HUES6 (cell line): ENCODE data around the gene FOXP1.

Experiments used
- H3K27ac ChIP-seq: 2 replicates; pipeline ENCODE4 v1.7.0; 2013; ENCODE audit warnings: low read depth, mild to moderate bottlenecking, low read length, inconsistent platforms
- H3K27me3 ChIP-seq: 2 replicates; pipeline ENCODE4 v1.6.1; 2013; ENCODE audit warnings: low read length; ENCODE audit not compliant: control insufficient read depth, insufficient read depth
- H3K36me3 ChIP-seq: 2 replicates; pipeline ENCODE4 v1.6.1; 2013; ENCODE audit warnings: low read length; ENCODE audit not compliant: control insufficient read depth, insufficient read depth
- H3K4me1 ChIP-seq: 2 replicates; pipeline ENCODE4 v1.6.1; 2013; ENCODE audit warnings: low read length; ENCODE audit not compliant: control insufficient read depth, insufficient read depth
- H3K4me3 ChIP-seq: 2 replicates; pipeline ENCODE4 v1.5.1; 2013; ENCODE audit warnings: low read depth, low read length
- H3K9ac ChIP-seq: one replicate; pipeline ENCODE4 v1.6.1; 2013; ENCODE audit warnings: mild to moderate bottlenecking, low read length
- H3K9me3 ChIP-seq: 2 replicates; pipeline ENCODE4 v1.6.1; 2013; ENCODE audit warnings: low read depth, low read length; ENCODE audit not compliant: control insufficient read depth, insufficient read depth

Gene FOXP1

DNA sequence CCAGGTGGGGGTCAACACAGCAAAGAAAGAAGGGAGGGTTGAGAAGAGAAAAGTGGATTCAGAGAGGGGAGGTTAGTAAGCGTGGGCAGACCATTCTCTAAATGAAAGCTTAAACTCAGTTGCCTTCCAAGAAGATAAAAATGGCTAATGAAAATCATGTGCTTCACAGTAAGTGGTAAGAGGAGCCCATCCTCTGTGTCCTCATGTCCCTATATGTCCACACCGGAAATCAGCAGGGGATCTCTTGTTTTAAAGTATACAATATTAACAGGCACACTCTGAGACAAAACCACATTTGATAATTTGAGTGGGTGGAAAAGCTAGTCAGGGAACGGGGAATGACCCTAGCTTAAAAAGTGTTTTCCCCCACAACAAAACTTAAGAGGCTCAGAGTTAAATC is 4.4 kb upstream of the FOXP1 start:
- Histone ChIP-seq H3K4me1 (peaks cover 8% of the 10 kb centered on the region), H3K27ac (no peak overlapping the region), H3K27me3 (no peaks in the 10 kb centered on the region), H3K36me3 (no peaks in the 10 kb centered on the region), H3K9ac (no peak overlapping the region), H3K9me3 (0 out of 2 replicates have a peak, but pooled peaks cover 3% of the 10 kb centered on the region), H3K4me3 (no peak overlapping the region)

DNA sequence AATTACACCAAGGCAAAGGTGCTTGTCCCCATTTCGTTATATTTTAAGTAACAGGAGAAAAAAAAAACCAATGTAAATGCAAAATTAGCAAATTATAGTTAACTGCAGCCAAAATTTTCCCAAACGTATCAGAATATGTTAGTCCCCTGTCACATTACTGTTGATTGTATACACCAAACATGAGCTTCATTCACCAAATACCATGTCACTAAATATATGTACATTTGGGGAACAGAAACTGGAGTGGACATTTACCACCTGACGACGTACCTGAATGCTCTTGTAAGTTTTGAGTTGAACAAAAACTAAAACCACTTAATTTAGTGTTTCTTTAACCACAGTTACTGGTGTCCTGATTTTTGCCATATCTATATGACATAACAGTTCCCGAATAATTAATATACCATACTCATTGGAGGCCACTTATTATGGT is 3.3 kb upstream of the FOXP1 start:
- Histone ChIP-seq H3K27ac (no peak overlapping the region), H3K36me3 (no peaks in the 10 kb centered on the region), H3K27me3 (peaks cover 9% of the 10 kb centered on the region), H3K4me3 (no peak overlapping the region), H3K9ac (no peak overlapping the region), H3K9me3 (0 out of 2 replicates have a peak, but pooled peaks cover 3% of the 10 kb centered on the region), H3K4me1 (peaks cover 8% of the 10 kb centered on the region)

DNA sequence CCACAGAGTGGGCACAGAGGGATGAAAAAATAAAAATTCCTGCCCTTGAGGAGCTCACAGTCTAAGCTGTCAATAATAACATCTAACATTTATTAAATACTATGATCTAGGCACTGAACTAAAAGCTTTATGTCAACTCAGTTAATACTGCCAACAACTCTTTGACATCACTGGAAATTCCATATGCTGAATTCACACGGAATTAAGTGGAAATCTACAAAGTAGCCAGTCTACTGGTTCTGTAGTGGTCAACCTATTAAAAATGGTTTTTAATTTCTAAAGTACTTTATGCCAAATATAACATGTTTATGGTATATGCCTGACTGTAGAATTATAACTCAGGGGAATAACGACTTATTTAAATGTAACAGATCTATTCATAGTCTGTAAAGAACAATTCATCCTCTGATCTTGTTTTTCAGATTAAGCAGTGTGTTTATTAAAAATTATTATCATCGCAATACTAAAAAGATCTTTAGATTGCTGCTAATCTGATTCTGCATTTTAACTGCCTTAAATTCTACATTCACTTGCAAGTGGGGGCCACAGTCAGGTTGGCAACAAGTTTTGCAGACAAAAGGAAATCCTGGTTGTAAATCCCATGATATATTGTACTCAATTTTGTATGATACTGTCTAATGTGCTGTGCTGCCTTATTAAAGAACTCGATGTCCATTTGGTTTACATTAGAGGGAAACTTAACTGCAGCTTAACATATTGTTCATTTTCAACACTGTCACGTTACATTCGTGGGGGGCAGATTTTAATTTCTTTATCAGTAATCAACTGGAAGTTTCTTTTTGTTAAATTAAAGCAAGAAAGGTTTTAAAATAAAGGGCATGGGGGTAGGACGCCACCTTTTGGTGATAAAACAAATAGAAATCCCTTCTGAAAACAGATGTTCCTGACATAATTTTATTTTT is 2.6 kb upstream of the FOXP1 start:
- peaks cover 16% of the 10 kb centered on the region for H3K27me3 ChIP-seq
- H3K4me3 ChIP-seq: no peak overlapping the region
- 0 out of 2 replicates have a peak, but pooled peaks cover 3% of the 10 kb centered on the region for H3K9me3 ChIP-seq
- H3K36me3 ChIP-seq: no peaks in the 10 kb centered on the region
- H3K9ac ChIP-seq: no peak overlapping the region
- peaks cover 8% of the 10 kb centered on the region for H3K4me1 ChIP-seq
- no peak overlapping the region for H3K27ac ChIP-seq

DNA sequence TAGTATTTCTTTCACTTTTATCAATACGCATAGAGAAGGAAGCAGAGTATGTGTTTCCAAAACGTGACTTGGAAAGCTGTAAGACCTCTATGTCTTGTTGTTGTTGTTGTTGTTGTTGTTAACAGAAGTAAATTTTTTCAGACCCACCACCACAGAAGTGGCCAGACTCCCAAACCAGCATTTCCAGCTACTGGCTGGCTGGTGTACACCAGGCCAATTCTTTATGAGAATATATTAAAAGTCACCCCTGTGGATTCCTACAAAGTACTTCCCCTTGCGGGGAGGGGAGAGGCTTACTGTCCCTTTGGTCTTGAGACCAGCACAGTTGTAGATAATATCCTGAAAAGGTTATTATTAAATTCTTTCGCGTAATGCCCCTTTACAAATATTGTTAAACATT is 1.6 kb upstream of the FOXP1 start:
- Histone ChIP-seq H3K4me3 (peak overlapping the region; percentile 84), H3K4me1 (peaks cover 14% of the 10 kb centered on the region), H3K9ac (no peak overlapping the region), H3K27ac (no peak overlapping the region), H3K9me3 (0 out of 2 replicates have a peak, but pooled peaks cover under 1% of the 10 kb centered on the region), H3K27me3 (peaks cover 26% of the 10 kb centered on the region), H3K36me3 (no peaks in the 10 kb centered on the region)

DNA sequence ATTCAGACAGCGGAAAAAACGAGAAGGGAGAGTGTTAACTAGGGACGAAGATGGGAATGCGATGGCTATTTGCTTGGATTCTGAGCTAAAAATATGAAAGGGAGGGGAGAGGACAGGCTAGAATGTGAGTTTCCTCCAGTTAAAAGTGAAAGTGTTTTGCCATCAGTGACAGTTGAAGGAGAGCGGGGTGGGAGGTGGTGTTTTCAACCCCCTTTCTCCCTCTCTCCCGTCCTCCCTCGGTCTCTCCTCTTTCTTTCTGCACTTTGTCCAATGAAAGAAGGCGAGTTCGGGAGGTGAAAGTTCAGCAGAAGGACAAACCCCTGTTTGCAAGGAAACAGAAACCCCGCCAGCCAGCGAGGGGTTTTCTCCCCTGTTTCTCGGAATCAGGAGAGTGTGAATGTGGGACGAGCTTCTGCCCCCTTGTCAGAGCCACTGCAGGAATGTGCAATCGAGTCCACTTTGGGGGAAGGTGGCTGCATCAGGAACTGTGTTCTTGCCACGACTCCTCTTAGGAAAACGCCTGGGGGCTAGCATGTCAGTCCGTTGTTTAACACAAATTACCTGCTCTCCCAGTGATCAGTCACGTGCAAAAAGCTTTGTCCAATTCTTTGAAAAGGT is 975 bp upstream of the FOXP1 start:
- peak overlapping the region; percentile 84 for H3K4me3 ChIP-seq
- H3K4me1 ChIP-seq: peaks cover 20% of the 10 kb centered on the region
- H3K36me3 ChIP-seq: no peaks in the 10 kb centered on the region
- H3K27ac ChIP-seq: no peak overlapping the region
- H3K9me3 ChIP-seq: no peaks in the 10 kb centered on the region
- H3K9ac ChIP-seq: peak overlapping the region; percentile 40
- H3K27me3 ChIP-seq: peaks cover 30% of the 10 kb centered on the region

DNA sequence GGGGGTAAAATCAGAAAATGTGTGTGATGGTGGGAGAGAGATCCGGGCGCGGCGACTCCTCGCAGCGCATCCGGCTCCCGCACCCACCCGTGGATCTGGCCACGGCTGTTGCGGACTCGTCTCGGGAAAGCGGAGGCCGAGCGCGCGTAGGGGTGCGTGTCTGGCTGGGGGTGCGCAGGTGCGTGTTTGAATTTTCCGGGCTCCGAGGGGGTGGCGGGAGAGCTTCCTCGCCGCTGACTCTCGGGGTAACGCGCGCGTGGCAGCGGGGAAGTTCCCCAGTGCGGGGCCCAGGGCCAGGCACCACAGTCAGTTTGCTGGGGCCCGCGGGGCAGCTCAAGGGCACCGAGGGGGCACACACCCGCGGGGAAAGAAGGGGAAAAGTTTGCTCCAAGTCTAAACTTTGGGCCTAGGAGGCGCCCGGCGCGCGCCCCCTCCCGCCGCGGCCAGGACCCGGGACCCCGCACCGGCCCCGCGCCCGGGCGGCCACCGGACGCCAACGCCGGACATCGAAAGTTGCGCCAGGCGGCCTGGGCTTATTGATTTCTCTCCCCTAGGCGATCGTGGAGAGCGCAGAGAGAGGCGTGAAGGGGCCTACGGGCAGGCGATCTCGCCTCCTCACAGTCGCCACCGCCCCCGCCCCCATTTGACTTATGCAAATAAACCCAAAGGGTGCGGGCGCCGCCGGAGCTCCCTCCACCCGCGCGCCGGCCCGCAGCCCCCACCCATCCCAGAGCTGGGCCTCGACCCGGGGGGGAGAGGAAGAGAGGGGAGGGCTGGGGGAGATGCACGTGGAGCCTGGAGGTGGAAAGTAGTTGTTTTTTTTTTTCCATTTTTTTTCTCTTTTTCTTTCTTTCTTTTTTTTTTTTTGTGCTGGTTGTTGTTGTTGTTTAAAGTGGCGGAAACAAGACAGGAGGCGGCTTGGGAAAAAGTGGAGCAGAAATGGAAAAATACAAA is 639 bp downstream of the FOXP1 start:
- peak overlapping the region; percentile 84 for H3K4me3 ChIP-seq
- 0 out of 2 replicates have a peak overlapping the region, but pooled peaks have one; percentile 9 for H3K27ac ChIP-seq
- peak overlapping the region; percentile 78 for H3K9ac ChIP-seq
- no peaks in the 10 kb centered on the region for H3K36me3 ChIP-seq
- peaks cover 30% of the 10 kb centered on the region for H3K27me3 ChIP-seq
- peaks cover 20% of the 10 kb centered on the region for H3K4me1 ChIP-seq
- H3K9me3 ChIP-seq: no peaks in the 10 kb centered on the region

DNA sequence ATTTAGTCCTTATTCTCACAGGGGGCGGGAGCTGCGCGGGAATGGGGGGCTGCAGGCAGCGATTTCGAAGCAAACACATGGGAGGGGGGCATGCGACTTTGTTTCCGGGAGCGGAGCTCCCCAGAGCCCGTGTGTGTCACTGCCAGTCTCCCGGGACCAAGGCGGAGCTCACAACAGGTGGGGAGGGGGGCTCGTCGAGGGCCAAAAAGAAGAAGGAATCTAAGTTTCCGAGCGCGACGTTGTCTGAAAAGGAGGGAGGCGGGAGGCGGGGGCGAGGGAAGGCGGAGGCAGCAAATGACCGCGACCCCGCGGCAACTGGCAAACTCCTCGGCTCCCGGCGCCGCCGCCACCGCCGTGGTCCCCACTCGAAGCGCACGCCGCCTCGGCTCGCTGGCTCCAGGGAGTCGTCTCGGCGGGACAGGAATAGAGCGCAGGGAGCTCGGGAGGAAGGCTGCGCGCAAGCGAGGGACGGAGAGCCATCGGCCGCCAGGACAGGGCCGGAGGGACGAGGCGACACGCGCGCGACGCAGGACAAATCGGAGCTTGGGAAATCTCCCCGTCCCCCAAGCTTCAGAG is 1.4 kb downstream of the FOXP1 start:
- peaks cover 20% of the 10 kb centered on the region for H3K4me1 ChIP-seq
- no peaks in the 10 kb centered on the region for H3K36me3 ChIP-seq
- peak overlapping the region; percentile 84 for H3K4me3 ChIP-seq
- H3K9ac ChIP-seq: peak overlapping the region; percentile 78
- H3K27me3 ChIP-seq: peaks cover 30% of the 10 kb centered on the region
- H3K27ac ChIP-seq: no peak overlapping the region
- H3K9me3 ChIP-seq: no peaks in the 10 kb centered on the region

DNA sequence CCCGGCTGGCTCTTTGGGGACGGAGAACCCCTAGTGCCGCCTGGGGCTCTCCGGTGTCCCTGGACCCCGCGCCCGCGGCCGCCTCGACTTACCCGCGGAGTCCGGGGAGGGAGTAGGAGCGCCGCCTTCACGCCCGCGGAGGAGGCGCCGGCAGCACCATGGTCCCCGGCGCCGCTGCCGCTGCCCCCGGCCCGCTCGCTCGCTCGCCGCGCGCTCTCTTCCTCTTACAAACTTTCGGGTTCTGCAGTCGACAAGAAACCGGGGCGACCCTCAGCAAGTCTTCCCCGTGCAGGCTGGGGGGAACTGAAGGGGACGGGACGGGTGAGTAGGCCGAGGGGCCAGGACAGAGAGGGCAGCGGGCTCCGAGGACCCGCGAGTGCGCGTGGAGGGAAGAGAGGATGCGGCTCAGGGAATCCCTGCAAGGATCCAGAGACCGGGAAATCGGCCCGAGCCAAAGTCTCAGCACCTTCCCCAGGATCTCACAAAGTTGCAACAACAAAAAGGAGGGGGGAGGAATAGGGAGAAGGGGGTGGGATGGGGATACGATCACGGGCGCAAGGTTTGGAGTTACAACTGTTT is 2.0 kb downstream of the FOXP1 start:
- Histone ChIP-seq H3K27ac (no peak overlapping the region), H3K4me3 (peak overlapping the region; percentile 84), H3K4me1 (peaks cover 20% of the 10 kb centered on the region), H3K27me3 (peaks cover 30% of the 10 kb centered on the region), H3K9me3 (no peaks in the 10 kb centered on the region), H3K36me3 (no peaks in the 10 kb centered on the region), H3K9ac (peak overlapping the region; percentile 64)

DNA sequence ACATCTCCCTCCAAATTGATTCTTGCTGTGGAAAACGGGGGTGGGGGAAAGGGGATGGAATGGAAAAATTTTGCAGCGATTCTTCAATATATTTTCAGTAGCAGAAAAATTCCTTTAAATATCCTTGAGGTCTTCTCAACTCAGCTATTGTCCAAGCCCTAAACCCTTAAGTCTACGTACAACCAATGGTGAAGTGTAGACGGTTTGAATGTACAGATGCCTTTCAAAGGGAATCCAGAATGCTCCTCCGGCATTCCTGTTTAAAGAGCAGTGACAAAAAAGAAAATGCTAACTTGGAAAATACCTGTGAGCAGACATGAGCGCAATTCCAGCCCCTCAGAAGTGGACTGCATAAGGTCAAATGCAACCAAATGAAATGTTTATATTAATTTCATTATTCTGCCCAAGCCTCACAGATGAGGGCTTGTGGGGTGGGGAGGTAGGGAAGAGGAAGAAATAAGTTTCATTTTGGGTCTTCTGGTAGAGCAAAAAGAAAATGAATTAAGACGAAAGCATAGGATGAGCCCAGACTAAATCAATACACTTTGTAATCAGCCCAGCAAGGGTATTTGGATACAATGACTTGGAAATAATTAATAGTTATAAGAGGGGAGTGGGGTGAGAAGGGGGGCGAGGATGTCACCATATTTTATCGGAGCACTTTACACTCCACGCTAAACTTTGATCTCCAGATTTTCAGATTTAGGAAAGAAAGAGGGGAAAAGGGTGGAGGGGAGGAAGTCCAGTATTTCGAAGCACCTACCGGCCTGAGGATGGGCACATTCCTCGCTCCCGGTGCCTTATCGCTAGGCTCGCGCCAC is 2.7 kb downstream of the FOXP1 start:
- Histone ChIP-seq H3K36me3 (no peaks in the 10 kb centered on the region), H3K27ac (no peak overlapping the region), H3K4me1 (peaks cover 20% of the 10 kb centered on the region), H3K9me3 (no peaks in the 10 kb centered on the region), H3K4me3 (peak overlapping the region; percentile 84), H3K27me3 (peaks cover 30% of the 10 kb centered on the region), H3K9ac (peak overlapping the region; percentile 64)
